GM19395 (cell line): Measurements from ENCODE around the gene SEPTIN8.

Experiments used
- ATAC-seq: cut with Tn5 transposase; IDR thresholded peaks from one replicate; pipeline ENCODE4 v1.9.1; 2021; ENCODE audit warnings: mild to moderate bottlenecking, moderate library complexity; ENCODE audit not compliant: unreplicated experiment

The SEPTIN8 gene

DNA sequence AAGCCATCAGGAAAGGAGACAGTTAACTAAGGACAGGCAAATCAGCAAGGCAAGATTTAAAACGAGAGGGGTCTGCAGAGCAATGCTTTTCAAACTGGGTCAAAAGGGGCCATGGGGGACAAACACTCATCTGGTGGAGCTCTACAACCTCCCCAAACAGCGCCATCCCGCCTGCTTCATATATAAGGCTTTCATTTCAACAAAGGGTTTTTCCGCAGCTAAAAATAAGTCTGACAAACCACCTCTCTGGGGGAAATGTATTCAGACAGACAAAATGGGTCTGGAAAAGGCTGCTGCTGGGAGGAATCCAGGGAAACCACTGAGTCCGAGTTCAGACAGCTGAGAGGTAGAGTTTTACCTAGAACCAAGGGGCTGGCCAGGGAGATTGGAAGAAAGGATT, 8.3 kb upstream of the SEPTIN8 start:
- no peak for ATAC-seq

DNA sequence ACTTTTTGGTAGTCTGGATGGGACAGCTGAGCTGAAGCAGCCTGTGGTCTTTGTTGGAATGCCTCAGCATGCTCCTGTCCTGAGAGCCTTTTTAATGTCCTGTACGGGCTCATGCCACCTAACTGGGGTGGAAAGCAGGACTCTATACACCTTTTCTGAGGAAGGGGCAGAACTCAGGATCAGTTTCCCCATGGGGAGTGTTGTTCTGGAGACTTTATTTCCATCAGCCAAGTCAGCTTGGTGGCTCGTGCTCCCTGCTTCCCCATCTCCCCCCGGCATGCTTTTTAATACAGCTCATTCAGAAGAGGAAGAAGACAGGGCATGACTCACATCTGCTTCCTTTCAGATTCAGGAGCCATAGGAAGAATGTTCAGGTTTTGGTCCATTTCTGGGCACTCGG, 5.1 kb upstream of the SEPTIN8 start:
- ATAC-seq = no peak

DNA sequence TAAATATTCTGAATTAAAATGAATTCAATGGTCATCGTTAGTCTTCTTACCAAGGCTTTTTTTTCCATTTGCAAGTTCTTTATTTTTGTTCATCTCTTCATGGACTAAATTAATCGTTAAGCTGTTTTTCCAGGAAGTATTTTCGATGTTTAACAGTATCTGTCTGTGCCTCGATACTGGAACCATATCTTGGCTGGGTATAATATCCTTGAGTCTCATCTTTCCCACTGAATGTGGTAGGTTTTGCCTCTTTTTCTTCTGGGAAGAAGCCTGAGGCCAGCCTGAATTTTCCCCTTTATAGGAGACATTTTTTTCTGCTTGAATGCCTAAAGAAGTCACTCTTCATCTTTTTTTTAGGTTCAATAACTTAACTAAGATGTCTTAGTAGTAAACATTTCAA, 4.0 kb upstream of the SEPTIN8 start:
- no peak for ATAC-seq

DNA sequence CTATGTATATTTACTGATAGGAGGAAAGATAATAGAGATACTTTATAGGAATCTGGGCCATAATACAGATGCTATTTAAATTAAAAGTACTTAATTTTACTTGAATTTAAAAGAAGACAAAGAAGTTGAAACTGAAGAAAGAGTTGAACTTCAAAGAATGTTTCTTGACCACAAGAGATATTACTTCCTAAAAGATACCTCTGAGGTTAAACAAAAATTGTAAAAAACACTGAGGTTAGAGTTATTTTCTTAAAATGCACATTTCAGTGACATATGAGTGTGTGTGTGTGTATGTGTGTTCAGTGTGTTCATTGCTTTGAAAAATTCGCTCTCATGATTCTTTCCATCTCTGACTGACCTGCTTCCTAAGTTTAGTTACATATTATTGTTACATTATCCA, 3.5 kb upstream of the SEPTIN8 start:
- ATAC-seq = no peak

DNA sequence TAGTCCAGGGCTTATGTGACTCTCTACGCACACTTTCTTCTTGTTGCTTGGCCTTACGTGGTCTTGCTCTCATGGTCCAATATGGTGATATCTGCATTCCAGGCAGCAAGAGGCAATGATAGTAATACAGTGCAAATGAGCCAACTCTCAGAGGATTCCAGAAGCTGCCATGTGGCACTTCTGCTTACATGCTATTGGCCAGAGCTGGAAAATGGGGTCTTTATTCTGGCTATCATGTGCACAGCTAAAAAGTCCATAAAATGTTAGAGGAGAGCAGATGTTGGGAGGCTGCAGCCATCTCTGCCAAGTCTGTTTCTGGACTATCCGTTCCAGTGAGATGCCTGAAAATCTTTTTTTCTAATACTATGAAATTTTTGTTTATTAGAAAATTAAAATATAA, 2.9 kb upstream of the SEPTIN8 start:
- ATAC-seq = no peak

DNA sequence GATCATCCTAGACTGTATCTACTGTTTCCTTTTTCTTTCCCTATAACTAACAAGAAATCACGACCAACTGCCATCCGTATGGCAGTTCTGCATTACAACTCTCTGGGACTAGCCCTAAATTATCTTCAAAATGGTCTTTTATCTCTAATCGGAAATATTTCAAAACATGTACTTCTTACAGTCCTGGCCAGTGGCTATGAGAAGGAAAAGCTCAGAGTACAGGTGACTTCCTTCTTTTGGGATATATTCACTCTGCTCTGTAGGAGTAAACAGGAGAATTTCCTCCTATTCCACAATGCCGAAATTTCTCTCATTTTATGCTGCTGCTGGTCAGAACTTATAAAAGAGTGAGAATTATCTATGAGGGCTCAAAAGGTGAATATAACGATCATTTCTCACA, 1.8 kb upstream of the SEPTIN8 start:
- no peak for ATAC-seq

DNA sequence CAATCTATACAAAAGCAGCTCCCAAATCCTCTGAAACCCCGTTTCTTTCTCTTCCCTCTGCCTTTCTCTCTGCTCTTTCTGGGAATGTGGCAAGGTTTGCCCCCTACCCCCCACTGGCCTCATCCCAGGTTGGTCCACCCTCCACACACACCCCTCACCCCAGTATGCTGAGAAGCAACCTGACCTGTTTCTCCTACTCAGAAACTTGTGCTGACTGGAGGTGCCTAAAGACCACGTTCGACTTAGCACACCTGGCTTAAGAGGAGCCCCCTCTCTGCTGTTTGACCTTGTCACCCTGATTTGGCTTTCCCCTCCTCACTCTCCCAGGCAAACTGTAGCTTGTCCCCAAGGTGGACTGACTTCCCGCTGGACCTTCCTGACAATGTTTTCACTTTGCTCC, 1.1 kb upstream of the SEPTIN8 start:
- no peak for ATAC-seq

DNA sequence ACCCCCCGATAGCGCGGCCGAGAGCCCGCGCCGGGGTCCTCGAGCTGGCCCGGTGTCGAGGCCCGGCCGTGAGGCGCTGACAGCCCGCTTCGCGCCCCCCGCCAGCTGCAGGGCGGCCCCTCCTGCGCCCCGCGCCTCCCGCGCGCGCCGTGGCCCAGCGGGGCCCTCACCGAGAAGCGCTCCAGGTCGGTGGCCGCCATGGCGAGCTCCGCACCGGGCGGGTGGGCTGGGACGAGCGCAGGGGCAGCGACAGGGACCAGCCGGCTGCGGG, 166 bp downstream of the SEPTIN8 start:
- peak; percentile 34 for ATAC-seq

DNA sequence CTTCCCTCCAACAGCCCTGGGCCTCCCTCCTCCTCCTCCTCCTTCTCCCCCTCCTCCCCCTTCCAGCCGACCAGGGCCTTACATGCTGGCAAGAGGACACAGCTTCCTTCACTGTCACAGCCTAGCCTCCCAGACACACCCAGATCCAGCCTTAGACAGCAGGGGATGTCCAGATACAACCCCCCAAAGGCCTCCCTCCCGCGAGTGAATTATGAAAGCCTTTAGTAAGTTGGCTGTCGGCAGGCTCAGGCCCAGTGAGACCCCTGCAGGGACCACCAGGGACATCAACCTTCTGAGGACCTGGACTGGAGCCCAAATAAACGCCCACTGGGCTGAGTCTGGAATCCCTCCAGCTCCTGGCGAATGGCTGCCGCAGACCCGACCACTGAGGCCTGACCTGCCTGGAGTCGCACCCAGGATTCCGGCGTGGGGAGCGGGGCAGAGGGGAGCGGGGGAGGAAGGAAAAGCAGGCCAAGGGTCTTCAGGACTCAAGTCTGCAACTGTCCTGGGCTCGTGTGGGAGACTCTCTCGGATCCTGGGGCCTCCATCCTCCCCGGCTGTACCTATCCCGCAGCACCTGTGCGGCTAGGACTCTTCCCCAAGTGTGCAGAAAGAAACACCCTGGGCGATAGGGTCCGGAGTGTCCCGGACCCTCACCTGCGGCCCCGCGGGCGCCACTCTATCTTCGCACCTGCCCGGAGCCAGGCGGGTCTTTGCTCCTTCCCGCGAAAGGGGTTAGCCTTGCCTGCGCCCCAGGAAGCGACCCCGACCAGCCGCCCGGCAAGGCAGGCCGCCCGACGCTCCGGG, 705 bp downstream of the SEPTIN8 start:
- peak; percentile 30 for ATAC-seq

DNA sequence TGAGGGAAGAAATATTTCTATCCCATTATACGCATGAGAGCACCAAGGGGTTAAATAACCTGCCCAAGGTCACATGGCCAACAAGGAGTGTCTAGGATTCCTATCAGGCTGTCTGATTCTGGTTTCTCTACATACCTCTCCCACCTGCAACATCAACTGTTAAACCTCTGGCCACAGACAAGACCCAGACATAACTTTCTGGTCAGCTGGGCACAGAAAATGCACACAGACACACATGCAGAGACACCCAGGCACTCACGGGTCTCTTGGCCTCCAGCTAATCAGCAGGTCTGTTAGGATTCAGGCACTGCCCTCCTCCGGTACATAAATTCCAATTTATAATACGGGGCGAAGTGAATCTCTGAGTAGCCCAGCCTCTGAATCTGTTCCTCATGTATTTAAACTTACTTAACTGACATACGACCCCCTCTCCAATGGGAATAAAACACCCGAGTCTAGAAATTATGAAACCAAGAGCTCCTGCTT, 1.5 kb downstream of the SEPTIN8 start:
- ATAC-seq = no peak

DNA sequence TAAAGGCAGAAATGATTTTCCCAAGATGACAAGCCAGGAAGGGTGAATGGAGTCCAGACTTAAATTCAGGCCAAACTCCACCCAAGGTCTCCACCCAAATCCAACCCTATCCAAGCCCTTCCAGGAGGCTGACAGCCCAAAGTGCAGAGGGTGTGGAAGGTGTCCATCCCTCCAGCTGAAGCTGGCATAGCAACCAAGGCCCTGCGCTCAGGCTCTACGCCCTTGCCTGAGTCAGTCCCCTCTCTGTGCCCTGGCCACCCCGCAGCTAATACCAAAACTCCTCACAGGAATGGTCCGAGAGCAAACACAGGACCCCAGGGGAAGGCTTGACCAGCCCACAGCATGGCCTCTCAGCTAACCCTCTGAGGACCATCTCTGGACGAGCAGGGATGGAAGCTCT, 2.1 kb downstream of the SEPTIN8 start:
- ATAC-seq = no peak

DNA sequence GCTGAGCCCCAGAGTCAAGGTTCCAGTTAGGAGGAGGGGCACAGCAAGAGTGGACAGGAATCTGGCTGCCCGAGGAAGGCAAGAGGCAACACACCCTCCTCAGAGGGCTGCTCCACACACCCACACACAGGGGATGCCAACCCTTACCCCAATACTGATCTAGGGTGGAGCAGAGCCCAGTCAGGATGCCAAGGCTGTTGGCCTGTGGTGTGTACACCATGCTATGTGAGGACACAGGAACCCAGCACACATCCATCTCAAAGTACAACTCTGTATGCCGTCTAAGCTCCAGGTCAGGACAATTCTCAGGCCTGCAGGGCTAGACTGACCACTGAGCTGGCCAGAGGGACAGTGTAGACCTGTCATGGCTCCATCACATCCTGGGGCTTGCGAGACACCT, 2.6 kb downstream of the SEPTIN8 start:
- no peak for ATAC-seq

DNA sequence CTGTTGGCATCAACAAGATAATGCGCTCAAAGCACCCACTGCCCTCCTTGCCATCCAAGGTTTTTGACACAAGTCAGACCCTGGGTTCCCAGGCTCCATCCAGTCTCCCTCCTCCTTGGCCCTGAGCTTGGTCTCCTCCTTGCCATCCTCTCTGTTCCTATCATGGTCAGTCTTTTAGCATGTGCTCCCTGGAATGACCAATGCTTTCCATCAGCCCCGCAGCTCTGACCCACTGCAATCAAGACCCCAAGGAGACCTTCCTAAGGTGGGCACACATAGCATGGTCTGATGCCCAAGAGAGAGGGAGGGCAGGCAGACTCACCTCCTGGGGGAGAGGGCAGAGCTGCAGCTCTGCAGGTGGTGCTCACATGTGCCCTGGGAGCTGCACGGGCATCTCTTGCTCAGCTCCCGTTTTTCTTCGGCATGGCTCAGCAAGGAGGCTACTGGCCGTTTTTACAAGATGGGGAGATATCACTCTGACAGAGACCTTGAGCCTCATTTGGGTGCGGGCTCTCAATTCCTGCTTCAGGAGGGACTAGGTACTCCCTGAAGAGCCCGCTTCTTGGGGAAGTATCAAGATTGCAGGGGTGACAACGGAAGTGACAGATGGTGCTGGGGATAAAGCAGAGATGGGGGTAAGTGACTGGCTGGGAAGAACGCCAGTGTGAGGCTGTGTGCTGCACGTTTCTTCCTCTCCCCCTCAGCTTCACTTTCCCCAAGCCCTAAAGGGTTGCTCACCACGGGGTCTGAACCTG, 3.3 kb downstream of the SEPTIN8 start:
- no peak for ATAC-seq

DNA sequence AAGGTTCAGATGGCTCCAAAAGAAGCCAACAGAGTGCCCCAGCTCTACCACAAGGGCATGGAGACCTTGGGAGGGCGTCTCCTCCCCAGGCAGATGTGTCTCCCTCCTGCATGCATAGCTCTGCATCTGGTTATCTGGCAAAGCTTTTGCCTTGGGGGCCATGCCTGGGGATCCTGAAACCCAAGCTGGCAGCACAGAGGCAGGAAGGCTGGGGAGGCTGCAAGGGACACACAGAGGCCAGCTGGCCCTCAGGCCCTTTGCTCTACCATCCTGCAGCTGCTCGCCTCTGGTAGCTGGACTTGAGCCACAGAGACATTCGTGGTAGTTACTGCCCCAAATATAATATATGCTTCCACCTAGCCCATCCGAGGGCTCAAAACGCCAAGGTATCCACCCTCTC, 3.9 kb downstream of the SEPTIN8 start:
- no peak for ATAC-seq

DNA sequence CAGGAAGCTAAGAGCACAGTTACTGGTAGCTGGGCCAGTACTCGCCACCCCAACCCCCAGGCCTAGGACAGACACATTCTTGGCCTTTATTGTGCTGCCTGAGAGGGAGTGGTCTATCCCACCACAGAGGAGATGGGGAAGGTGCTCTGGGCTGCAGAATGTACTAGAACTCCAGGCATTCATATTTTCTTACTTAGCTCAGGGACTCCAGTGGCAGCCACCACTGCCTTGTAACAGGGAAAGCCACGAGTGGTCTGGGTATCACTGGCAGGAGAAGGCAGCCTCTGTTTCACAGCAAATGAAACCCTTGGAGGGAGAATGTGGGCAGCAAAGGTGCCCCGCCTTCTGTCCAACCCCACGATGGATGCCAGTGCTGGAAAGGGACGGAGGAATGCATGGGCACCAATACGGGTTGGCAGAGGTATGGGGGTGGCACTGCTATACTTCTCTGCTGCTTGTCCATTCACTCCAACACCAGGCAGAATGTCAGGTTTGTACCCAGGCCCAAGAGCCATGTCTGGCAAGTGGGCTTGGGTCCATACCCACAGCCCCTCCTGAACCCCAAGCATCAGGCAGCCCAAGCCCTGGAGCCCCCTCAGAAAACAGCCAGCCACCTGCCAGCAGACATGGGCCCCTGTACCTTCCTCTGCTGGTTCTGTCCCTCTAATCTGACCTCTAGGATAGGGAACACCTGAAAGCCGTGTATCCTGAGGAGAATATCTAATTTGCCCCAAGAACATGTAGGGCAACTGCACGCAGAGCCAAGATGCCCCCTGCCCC, 4.6 kb downstream of the SEPTIN8 start:
- ATAC-seq = no peak

DNA sequence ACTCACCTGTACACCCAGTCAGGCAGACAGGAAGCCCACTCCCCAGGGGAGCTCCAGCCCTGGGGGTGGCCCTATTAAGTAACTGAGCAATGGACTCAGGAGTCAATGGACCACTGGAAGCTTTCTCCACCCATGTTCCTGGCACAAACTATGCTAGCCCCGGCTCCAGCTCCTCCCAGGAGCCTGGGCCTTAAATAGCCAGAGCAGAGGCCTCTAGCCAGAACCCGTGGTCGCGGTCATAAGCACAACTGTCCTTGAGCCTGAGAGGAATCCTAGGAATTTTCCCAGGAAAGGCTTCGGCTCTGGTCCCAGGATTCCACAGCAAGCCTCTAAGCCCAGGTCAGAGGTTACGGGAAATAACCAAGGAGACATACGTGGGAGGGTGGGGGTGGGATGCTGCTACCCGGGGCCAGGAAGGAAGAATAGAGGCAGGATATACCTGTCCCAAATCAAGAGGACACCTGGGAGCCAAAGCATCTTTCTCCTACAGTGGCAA, 5.5 kb downstream of the SEPTIN8 start:
- ATAC-seq = no peak

DNA sequence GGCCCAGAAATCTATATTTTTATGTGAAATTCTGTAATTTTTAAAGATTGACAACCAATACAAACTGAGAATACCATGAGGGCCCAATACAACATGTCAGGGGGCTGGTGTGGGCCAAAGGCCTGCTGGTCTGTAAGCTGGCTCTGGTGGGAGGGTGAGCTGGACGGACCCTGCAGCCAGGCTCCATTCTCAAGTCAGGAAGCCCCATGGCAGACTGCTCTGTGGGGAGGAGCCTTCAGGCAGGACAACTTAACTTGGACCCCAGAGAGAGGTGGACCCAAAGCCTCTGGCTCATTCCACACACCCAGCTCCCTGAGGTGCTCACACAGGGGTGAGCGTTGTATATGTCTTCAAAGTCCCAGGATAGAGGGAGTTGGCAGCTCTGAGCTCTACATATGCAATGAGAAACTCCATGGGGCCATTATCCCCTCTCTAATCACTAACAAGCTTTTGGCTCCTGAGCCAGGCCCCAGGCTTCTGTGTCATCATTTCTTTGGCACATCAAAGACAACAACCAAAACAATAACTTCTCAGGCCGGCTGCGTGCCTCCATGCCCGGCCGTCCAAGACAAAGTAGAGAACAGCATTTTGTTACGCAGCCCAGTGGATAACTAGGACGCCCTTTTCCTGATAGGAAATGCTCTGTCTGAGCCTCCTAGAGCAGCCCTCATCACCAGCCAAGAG, 6.4 kb downstream of the SEPTIN8 start:
- ATAC-seq = no peak

DNA sequence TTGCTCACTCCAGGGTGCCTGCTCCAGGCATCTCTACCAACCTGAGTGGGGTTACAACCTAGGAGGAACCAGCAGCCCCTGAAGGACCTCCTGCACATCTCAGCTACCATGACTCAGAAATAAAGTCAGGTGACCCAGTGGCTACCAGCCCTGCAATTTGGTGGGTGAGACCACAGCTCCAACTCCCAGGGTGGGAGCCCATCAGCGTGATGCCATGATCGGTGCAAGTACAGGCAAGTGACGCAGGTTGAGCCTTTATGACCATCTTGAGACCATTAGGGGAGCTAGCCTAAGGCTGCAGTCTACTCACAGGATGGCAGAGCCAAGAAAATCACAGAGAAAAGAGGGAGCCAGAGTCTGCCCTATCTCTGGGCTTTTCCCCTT, 8.6 kb downstream of the SEPTIN8 start:
- ATAC-seq = no peak

DNA sequence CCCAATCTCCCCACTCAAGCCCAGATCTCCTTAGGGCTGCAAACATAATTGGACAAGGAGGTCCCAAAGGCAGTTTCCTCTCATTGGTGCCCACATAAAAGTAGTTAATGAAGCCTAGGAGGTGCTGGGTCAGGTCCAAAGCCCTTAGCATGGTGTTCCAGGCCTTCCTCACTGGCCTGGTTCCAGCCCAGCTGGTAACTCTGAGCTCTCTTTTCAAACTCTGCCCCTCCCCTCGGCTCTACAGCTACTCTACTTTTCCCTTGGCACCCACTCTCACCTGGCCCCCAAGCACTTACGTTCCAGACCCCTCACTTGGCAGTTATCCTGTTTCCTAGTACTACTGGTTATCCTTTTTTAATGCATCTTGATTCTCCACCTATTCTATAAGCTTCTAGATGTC, 9.9 kb downstream of the SEPTIN8 start:
- ATAC-seq = no peak

DNA sequence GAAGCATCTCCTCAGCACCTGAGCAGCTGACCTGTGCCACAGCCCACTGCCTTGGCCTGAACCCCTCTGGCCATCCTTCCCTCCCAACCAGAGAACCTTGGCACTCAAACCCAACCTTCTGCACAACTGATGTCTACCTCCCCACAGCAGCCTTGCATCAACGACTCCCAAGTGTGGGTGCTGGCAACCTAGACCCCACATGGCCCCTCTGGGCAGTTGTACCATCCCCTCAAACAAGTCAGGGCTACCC, 10.3 kb downstream of the SEPTIN8 start:
- no peak for ATAC-seq

DNA sequence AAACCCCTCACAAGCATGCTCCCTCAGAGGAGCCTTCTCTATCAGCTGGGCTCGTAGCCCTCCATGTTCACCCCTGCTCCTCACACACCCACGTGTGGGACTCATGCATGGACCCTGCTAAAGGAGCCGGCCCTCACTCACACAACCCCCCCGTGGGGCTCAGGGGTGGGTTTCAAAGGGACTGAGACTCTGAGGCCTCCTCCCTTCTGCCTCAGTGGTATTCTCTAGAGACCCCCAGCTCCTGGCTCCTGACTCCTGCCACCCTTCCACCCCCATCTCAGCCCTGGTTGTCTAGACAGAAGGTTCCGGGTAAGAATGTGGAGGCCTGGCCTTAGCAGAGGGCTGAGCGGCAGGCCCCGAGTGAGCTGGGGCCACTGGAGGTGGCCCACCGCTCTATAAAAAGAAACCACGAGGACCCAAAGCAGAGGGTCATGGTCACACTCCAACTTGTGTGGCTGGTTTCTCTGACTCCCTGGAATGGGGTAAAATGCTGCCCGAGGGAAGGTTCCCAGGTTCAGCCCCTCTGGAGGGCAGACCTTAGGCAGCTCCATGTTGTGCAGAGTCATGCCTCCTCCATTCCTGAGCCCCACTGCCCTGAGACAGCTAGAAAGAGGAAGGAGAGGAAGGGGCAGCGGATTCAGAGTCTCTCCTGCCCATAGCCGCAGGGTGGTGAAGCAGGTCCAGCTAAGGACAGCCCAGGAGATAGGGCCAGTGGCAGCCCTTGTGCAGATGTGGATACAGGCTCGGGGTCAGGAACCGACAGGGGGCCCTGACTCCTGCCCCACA, 10.8 kb downstream of the SEPTIN8 start:
- ATAC-seq = no peak
